GM12878 (cell line): ENCODE measurements around the gene VWA3A.

Experiments used
- CREB1 ChIP-seq: IDR thresholded peaks from 2 replicates; pipeline ENCODE4 v1.6.1; 2012; ENCODE audit warnings: low read depth, mild to moderate bottlenecking, inconsistent platforms
- CTCF ChIP-seq, 3 experiments: IDR thresholded peaks in 2 of 3; conservative IDR thresholded peaks in 1 of 3; 2 replicates each; pipeline ENCODE4 v1.5.1; 2011; ENCODE audit warnings: low read depth in 3 of 3, low read length in 3 of 3, mild to moderate bottlenecking in 3 of 3, control low read depth in 2 of 3, moderate library complexity in 2 of 3, inconsistent platforms in 1 of 3, mixed read lengths in 1 of 3; ENCODE audit not compliant: control insufficient read depth in 2 of 3, insufficient read depth in 1 of 3; ENCODE audit errors: extremely low read depth in 1 of 3
- ELK1 ChIP-seq: IDR thresholded peaks from 2 replicates; pipeline ENCODE4 v1.6.1; 2012; ENCODE audit warnings: low read depth, low read length, improper control_type of control experiment
- EP300 ChIP-seq, 2 experiments: fragments of 150-350 bp in 1 of 2; IDR thresholded peaks; 2 replicates each; pipeline ENCODE4 v1.6.1; 2011 to 2012; ENCODE audit warnings: low read depth in 2 of 2, low read length in 2 of 2, borderline replicate concordance in 1 of 2, improper control_type of control experiment in 1 of 2, inconsistent platforms in 1 of 2; ENCODE audit not compliant: control insufficient read depth in 1 of 2
- EZH2 ChIP-seq: IDR thresholded peaks from 2 replicates; pipeline ENCODE4 v1.6.1; 2012; ENCODE audit warnings: low read depth, mild to moderate bottlenecking, control low read depth, inconsistent platforms, low read length, borderline replicate concordance; ENCODE audit not compliant: control insufficient read depth
- IRF4 ChIP-seq: IDR thresholded peaks from 2 replicates; pipeline ENCODE4 v1.6.1; 2011; ENCODE audit warnings: low read depth, low read length
- MXI1 ChIP-seq: fragments of 150-350 bp; IDR thresholded peaks from 2 replicates; pipeline ENCODE4 v1.6.1; 2011; ENCODE audit warnings: low read depth, mild to moderate bottlenecking, inconsistent platforms, low read length, improper control_type of control experiment
- POLR2A ChIP-seq: IDR thresholded peaks from 2 replicates; pipeline ENCODE4 v1.6.1; 2011; ENCODE audit warnings: low read depth, mild to moderate bottlenecking, low read length
- TCF12 ChIP-seq: IDR thresholded peaks from 2 replicates; pipeline ENCODE4 v1.6.1; 2011; ENCODE audit warnings: low read depth, mild to moderate bottlenecking, low read length
- ZBTB33 ChIP-seq: fragments of 450-650 bp; IDR thresholded peaks from 2 replicates; pipeline ENCODE4 v1.6.1; 2017; ENCODE audit warnings: mild to moderate bottlenecking
- ZNF274 ChIP-seq: IDR thresholded peaks from one replicate; pipeline ENCODE4 v1.8.0; 2011; ENCODE audit not compliant: insufficient read length, insufficient read depth
- TF ChIP-seq, protein P1 (sequence below): IDR thresholded peaks from 2 replicates; pipeline ENCODE4 v1.6.1; 2012; ENCODE audit warnings: low read depth, low read length, improper control_type of control experiment

DNA sequence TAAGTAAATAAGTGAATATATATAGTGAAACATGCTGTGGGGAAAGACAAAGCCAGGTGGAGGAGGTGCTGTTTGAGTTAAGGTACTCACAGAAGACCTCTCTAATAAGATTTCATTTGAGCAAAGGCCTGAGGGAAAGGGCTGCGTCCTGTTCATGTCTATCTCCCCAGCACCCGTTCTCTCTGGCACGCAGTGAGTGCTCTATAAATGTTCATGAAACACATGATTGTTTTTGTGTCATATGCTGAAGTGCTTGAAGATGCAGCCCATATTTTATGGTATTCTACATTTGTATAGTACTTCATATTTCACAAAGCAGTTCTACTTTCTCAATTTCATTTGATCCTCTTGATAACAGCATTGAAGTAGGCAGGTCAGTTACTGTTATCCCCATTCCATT, 990 bp downstream of the VWA3A start:
- TF ChIP-seq ZNF274 (no peak), CTCF (IDR thresholded peaks at IDR 0.05 in 2 of 3, conservative IDR thresholded peaks at IDR 0.05 in 1 of 3; ENCODE audit: control insufficient read depth in 2 of 3, extremely low read depth in 1 of 3, insufficient read depth in 1 of 3, low read depth in 3 of 3, low read length in 3 of 3) (no peak), POLR2A (no peak), ELK1 (no peak), EP300 (IDR thresholded peaks at IDR 0.05; ENCODE audit: borderline replicate concordance in 1 of 2, control insufficient read depth in 1 of 2, low read depth in 2 of 2, low read length in 2 of 2) (no peak), IRF4 (no peak), ZBTB33 (no peak), CREB1 (no peak), TCF12 (no peak), MXI1 (no peak), EZH2 (no peak)
- TF ChIP-seq, protein P1, sequence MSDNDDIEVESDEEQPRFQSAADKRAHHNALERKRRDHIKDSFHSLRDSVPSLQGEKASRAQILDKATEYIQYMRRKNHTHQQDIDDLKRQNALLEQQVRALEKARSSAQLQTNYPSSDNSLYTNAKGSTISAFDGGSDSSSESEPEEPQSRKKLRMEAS: no peak
